ENCODE measurements around the gene EMP2. TPM values are rescaled to one million over a fixed set of nuclear protein-coding genes. Genes with fewer than 3 reads are reported as not detected.

The EMP2 gene
- total RNA-seq, 1 experiment from 2014 or later = 14.4 TPM

- H3K4me2 ChIP-seq (ENCODE audit: insufficient read depth, insufficient read length, low read length) = no peak overlapping the region
- no peaks in the 10 kb centered on the region for H3K9me3 ChIP-seq (ENCODE audit: control insufficient read depth, low read depth, low read length)
- Mint-ChIP-seq H3K27ac (no peak overlapping the region), H3K36me3 (ENCODE audit: insufficient read depth in 1 of 3, low read depth in 3 of 3) (no peaks in the 10 kb centered on the region), H3K9me3 (no peaks in the 10 kb centered on the region), H3K4me3 (no peak overlapping the region), H3K4me1 (peaks cover 19 to 21% of the 10 kb centered on the region in 2 experiments), H3K27me3 (ENCODE audit: low read depth) (peaks cover 7% of the 10 kb centered on the region)
- H3K4me1 ChIP-seq (ENCODE audit: insufficient read depth, low read length) = 0 out of 2 replicates have a peak, but pooled peaks cover 4% of the 10 kb centered on the region
- H3K4ac ChIP-seq (ENCODE audit: low read depth, low read length) = no peak overlapping the region
- H3K9ac ChIP-seq (ENCODE audit: extremely low read depth, insufficient read length, low read length) = no peak overlapping the region
- no peak overlapping the region for H2AFZ ChIP-seq (ENCODE audit: low read length)
- no peak overlapping the region for H2BK5ac ChIP-seq (ENCODE audit: insufficient read length, low read length)
- no peak overlapping the region for H3T11ph ChIP-seq (ENCODE audit: low read length)
- H3K23ac ChIP-seq (ENCODE audit: insufficient read length, low read depth, low read length) = no peak overlapping the region
- no peaks in the 10 kb centered on the region for H3K79me1 ChIP-seq (ENCODE audit: insufficient read depth, low read depth, low read length, poor library complexity, severe bottlenecking)
- H2BK20ac ChIP-seq (ENCODE audit: low read depth, low read length, poor library complexity, severe bottlenecking) = no peak overlapping the region
- no peak overlapping the region for H3K27ac ChIP-seq (ENCODE audit: insufficient read length, low read depth, low read length)
- no peak overlapping the region for H4K5ac ChIP-seq (ENCODE audit: insufficient read length, low read depth, low read length)
- no peak for TF ChIP-seq CTCF (conservative IDR thresholded peaks at IDR 0.05)
- no peak overlapping the region for H3K18ac ChIP-seq (ENCODE audit: insufficient read length, low read depth, low read length)
- no peak overlapping the region for H3K56ac ChIP-seq (ENCODE audit: insufficient read length, low read depth, low read length)
- H3K23me2 ChIP-seq (ENCODE audit: insufficient read length, low read depth, low read length, poor library complexity, severe bottlenecking) = no peaks in the 10 kb centered on the region
- no peaks in the 10 kb centered on the region for H4K20me1 ChIP-seq (ENCODE audit: control insufficient read depth, insufficient read depth, insufficient read length)
- DNase-seq = no peak
- H2BK12ac ChIP-seq (ENCODE audit: insufficient read length, low read depth, low read length) = no peak overlapping the region
- H3K14ac ChIP-seq (ENCODE audit: insufficient read depth, low read length) = no peak overlapping the region
- no peak overlapping the region for H4K91ac ChIP-seq (ENCODE audit: insufficient read length, low read depth, low read length)
- no peaks in the 10 kb centered on the region for H3K27me3 ChIP-seq (ENCODE audit: insufficient read depth, low read length)
- no peak overlapping the region for H2BK15ac ChIP-seq (ENCODE audit: low read depth, low read length)
- H2BK120ac ChIP-seq (ENCODE audit: low read depth, low read length, poor library complexity, severe bottlenecking) = no peak overlapping the region
- no peaks in the 10 kb centered on the region for H3K79me2 ChIP-seq (ENCODE audit: insufficient read depth, low read length)
- no peak overlapping the region for H4K8ac ChIP-seq (replicated peaks; ENCODE audit: insufficient read length, low read depth, low read length)
- no peak overlapping the region for H2AK5ac ChIP-seq (ENCODE audit: insufficient read length, low read length)
- WGBS (ENCODE audit: extremely low coverage, insufficient read length, low lambda C conversion rate) = no CpG with 5 or more reads among the region's 5 CpGs
These were observed 8.7 kb upstream of the EMP2 start for GRCh38 chr16:10589109-10589508.

Measured in H9 (cell line).